ENCODE data around the gene CLDN7.

The CLDN7 gene

DNA sequence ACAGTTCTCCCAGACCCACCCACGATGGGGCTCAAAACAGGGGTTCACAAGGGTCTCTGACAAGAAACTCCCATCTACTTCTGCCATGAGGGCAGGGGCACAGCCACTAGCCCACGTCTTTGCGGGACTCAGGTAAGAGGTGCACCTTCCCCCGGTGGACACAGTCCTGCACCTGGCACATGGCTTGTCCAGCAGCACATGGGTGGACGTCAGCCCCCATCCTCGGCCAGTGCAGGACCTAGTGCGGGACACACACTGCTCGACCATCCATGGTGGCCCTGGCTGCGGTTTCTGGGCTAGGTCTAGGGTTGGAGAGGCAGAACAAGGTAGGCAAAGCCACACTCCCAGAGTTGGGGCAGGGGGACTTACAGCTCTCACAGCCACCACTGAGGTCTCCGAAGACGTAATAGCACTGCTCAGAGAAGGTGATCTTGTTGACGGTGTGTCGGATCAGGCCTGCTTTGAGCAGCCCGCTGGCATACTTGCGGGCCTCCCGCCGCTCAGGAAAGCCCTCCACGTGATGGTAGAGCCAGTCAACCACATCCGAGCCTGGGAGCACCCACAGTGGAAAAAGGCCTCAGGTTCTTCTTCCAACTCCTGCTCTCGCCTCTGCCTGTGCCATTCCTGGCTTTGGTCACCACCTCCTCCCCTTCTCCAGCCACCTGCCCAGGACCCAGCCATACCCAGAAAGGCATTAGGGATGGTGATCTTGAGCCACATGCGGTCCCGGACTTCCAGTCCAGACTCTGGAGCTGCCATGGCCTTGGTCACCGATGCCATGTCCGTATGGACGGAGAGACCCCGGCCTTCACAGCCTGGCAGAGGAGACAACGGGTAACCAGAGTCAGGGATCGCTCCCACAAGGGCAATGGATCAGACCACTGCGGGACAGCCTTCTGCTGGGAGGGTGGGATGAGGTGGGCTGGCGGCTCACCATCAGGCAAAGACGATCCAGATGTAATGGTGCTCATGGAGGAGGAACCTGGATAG, 35.3 kb downstream of the CLDN7 start:
- TF ChIP-seq GATA2 (IDR thresholded peaks at IDR 0.05; ENCODE audit: low read depth, low read length) (no peak), GATA3 (IDR thresholded peaks at IDR 0.05; ENCODE audit: low read depth, low read length) (no peak)

DNA sequence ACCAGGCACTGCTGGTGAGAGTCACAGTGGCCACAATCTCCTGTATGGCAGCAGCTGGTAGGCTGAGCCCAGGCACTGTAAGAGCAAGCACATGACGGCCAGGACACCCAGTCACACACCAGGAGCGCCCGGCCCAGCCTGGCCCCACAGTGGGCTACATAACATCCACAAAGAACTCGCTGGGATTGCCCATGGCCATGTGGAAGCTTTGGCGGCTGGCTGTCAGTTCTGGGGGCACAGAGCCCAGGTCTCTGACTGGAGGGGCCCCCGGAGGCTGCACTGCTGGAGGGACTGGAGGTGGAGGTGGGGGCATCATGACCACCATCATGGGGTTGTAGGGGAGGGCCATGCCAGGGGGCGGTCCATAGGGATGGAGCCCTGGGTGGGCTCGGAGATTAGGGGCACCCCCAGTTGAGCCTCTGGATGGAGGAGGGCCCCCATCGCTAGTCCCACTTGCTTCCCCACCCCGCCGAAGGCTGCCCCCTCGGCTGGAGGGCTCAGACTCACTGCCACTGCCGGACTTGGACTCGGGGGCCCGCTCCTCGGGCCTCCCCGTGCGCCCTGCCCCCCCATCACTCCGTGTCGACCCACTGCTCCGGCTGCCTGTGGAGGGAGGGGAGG, 36.5 kb downstream of the CLDN7 start:
- TF ChIP-seq GATA3 (IDR thresholded peaks at IDR 0.05; ENCODE audit: low read depth, low read length), result no peak
- TF ChIP-seq GATA2 (IDR thresholded peaks at IDR 0.05; ENCODE audit: low read depth, low read length), result no peak

GRCh38 chr17:7224661-7225111, 37.6 kb downstream of the CLDN7 start:
- TF ChIP-seq GATA3 (IDR thresholded peaks at IDR 0.05; ENCODE audit: low read depth, low read length) (no peak), GATA2 (IDR thresholded peaks at IDR 0.05; ENCODE audit: low read depth, low read length) (no peak)

DNA sequence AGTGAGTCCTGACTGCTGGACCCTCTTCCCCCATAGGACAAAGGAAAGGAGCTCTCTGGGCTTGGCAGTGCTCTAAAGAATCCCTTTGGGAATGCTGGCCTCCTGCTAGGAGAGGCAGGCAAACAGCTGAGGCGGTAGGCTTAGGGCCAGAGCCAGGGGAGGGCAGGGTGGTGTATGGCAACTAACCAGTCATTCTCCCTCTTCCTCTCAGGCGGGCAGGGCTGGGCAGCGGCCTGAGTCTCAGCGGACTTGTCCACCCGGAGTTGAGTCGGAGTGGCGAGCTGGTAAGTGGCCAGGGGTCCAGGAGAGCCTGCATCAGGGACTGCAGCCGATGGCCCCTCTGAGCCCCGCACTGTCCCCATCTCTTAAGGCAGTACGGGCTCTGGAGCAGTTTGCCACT, 38.2 kb downstream of the CLDN7 start:
- TF ChIP-seq GATA3 (IDR thresholded peaks at IDR 0.05; ENCODE audit: low read depth, low read length), result no peak
- no peak for TF ChIP-seq GATA2 (IDR thresholded peaks at IDR 0.05; ENCODE audit: low read depth, low read length)

- TF ChIP-seq GATA2 (IDR thresholded peaks at IDR 0.05; ENCODE audit: low read depth, low read length), result peak; percentile 36; the same call in 1 of the 2 replicates
- TF ChIP-seq GATA3 (IDR thresholded peaks at IDR 0.05; ENCODE audit: low read depth, low read length), result no peak
These were observed 38.9 kb downstream of the CLDN7 start for GRCh38 chr17:7223375-7223774.

- TF ChIP-seq GATA2 (IDR thresholded peaks at IDR 0.05; ENCODE audit: low read depth, low read length) (no peak), GATA3 (IDR thresholded peaks at IDR 0.05; ENCODE audit: low read depth, low read length) (no peak)
These were observed 39.3 kb downstream of the CLDN7 start for GRCh38 chr17:7222972-7223292.

DNA sequence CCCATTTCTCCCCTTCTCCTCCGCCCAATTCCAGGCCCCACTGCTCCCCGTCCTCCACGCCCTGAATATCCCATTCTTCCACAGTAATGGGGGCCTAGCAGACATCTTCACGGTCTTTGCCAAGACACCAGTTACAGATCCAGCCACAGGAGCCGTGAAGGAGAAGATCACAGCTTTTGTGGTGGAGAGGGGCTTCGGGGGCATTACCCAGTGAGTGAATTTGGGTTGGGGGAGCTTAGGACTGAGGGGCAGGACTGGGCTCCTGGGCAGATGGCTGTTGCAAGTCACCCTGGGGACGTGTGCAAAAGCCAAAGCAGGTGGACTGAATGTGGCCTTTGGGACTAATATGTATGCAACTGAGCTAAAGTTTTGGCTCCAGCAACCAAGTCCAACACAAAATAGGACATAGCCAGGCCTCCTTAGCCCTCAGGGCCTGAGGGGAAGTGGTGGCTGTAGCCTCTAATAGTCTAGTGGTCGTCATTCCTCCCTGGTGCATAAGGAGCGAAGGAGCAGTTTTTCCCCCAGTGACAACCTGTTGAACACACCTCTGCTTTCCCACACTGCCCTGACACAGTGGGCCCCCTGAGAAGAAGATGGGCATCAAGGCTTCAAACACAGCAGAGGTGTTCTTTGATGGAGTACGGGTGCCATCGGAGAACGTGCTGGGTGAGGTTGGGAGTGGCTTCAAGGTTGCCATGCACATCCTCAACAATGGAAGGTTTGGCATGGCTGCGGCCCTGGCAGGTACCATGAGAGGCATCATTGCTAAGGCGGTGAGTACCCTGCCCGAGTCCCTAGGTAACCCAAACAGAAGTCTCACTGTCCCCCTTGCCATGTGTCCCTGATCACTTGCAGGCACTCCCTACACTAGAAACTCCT, 39.9 kb downstream of the CLDN7 start:
- no peak for TF ChIP-seq GATA3 (IDR thresholded peaks at IDR 0.05; ENCODE audit: low read depth, low read length)
- no peak for TF ChIP-seq GATA2 (IDR thresholded peaks at IDR 0.05; ENCODE audit: low read depth, low read length)

- TF ChIP-seq GATA3 (IDR thresholded peaks at IDR 0.05; ENCODE audit: low read depth, low read length), result no peak
- no peak for TF ChIP-seq GATA2 (IDR thresholded peaks at IDR 0.05; ENCODE audit: low read depth, low read length)
These were observed 40.8 kb downstream of the CLDN7 start for GRCh38 chr17:7221278-7222092.

DNA sequence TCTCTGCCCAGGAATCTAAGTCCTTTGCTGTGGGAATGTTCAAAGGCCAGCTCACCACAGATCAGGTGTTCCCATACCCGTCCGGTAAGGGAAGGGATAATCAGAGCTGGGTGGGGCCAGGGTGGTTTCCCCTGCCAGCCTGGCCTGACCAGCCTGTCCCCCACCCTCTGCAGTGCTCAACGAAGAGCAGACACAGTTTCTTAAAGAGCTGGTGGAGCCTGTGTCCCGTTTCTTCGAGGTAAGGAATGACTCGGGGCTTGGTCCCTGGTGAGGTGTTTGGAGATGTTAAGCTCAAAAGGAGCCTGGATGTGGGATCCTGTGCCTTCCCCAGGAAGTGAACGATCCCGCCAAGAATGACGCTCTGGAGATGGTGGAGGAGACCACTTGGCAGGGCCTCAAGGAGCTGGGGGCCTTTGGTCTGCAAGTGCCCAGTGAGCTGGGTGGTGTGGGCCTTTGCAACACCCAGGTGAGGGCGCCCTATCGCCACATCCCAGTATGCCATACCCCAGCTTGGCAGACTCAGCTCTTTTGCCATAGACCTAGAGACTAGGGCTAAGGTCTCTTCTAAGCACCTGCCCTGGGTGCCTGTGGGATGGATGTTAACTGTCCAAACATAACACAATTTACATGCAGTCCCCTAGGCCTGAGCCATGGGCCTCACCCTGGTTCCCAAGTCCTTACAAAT, 41.5 kb downstream of the CLDN7 start:
- TF ChIP-seq GATA3 (IDR thresholded peaks at IDR 0.05; ENCODE audit: low read depth, low read length) (no peak), GATA2 (IDR thresholded peaks at IDR 0.05; ENCODE audit: low read depth, low read length) (no peak)

DNA sequence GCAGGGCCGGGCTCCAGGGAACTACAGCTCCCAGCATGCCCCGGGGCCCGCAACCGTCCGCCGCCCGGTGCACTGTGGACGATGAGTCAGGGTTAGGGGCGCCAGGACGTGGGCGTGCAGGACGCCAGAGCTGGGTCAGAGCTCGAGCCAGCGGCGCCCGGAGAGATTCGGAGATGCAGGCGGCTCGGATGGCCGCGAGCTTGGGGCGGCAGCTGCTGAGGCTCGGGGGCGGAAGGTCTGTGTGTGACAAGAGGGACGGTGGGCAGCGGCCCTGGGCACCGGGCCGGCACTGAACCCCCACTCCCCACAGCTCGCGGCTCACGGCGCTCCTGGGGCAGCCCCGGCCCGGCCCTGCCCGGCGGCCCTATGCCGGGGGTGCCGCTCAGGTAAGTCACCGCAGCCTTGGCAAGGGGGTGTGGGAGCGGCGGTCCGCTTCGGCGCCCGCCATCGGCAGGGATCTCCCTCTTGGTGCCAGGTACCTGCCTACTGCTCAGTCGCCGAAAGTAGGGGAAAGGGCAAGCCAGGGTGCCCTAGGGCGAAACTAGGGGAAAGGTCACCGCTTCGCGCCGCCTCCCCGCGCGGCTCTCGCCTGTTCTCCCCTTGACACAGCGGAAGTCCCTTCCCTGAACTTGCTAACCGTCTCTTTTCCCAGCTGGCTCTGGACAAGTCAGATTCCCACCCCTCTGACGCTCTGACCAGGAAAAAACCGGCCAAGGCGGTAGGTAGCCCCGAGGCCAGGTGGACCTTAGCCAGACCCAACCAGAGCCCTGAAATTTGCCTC, 42.3 kb downstream of the CLDN7 start, which contains the start of the genes ACADVL and DLG4:
Gene ACADVL, plus strand, starts transcription at position 127 of the 781 bp plus-strand sequence. Its CDS starts 47 bp downstream, at position 174.
Gene DLG4, minus strand, starts transcription at position 25 of the 781 bp plus-strand sequence.
- TF ChIP-seq GATA3 (IDR thresholded peaks at IDR 0.05; ENCODE audit: low read depth, low read length) (no peak), GATA2 (IDR thresholded peaks at IDR 0.05; ENCODE audit: low read depth, low read length) (no peak)

DNA sequence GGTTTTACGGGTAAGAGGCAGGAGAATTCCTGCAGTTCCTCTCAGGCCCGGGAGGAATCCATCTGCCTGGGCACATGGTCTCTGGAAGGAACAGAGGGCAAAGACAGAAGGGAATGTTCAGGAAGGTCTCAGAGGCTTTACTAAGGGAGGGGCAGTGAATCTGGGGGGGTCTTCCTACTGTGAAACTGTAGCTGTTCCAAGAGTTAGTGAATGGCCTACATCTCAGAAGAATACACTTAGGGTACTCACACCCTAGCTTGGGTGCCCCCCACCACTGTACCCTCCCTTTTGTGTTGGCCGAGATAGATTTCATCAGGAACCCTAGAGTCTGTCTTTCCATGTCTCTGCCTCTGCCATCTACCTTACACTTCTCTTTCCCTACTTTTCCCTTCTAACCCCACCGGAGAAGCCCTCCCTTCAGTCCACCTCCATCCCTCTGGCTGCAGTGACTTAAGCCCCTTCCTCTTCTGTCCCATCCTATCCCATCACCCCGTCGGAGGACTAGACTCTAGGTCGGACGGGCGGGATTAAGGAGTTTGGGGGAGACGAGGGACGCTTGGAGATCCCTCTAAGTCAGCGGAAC, 43.0 kb downstream of the CLDN7 start:
- no peak for TF ChIP-seq GATA3 (IDR thresholded peaks at IDR 0.05; ENCODE audit: low read depth, low read length)

DNA sequence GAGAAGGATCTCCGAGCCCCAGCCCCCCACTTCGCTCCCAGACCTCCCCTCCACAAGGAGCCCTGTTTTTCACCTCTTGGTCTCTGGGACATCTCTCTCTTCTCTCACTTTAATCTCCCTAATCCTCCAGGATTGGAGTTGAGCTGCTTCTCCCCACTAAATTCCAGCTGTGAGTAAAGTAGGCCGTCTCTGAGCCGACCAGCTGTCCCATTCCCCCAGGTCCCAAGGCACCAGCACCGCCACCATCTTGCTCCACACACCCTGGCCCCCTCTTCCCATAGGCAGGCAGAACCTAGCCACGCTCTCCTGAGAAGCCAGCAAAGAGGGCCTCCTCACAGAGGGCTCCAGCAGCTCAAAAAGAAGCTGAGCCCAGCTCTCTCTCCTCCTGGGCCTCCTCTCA, 43.5 kb downstream of the CLDN7 start:
- TF ChIP-seq GATA3 (IDR thresholded peaks at IDR 0.05; ENCODE audit: low read depth, low read length) (no peak), GATA2 (IDR thresholded peaks at IDR 0.05; ENCODE audit: low read depth, low read length) (no peak)

Data from SH-SY5Y (cell line).